Gastrocnemius medialis (tissue), 4 donors: ENCODE measurements around the gene PHRF1. TPM values are rescaled to one million over a fixed set of nuclear protein-coding genes. Genes with fewer than 3 reads are reported as not detected.

Experiments
- ATAC-seq, 2 donors: fragments of 150-250 bp; one replicate each; pipeline ENCODE4 v1.9.1; 2016
- DNase-seq, 2 donors: peaks; one replicate each; pipeline ENCODE4 v3.0.0-alpha.2; 2019
- H3K27ac ChIP-seq, 4 donors: fragments of 200-600 bp; sonication (generic); 1 replicate in 1 of 4; 2 replicates in 3 of 4; pipeline ENCODE4 v1.5.1; 2016 to 2018; ENCODE audit warnings: mild to moderate bottlenecking in 2 of 4, moderate library complexity in 1 of 4
- H3K27me3 ChIP-seq, 3 donors: fragments of 200-600 bp; sonication (generic) in 2 of 3; 1 replicate in 1 of 3; 2 replicates in 2 of 3; pipeline versions ENCODE4 v1.5.1 to v1.6.0; 2016 to 2019; ENCODE audit warnings: mild to moderate bottlenecking in 1 of 3, moderate library complexity in 1 of 3
- H3K36me3 ChIP-seq, 2 donors: fragments of 200-600 bp; sonication (generic) in 1 of 2; one replicate each; pipeline ENCODE4 v1.5.1; 2017 to 2018
- H3K4me1 ChIP-seq, 2 donors: fragments of 200-600 bp; sonication (generic) in 1 of 2; one replicate each; pipeline ENCODE4 v1.5.1; 2016 to 2017; ENCODE audit warnings: mild to moderate bottlenecking in 2 of 2
- H3K4me3 ChIP-seq, 4 donors: fragments of 200-600 bp; sonication (generic) in 3 of 4; 1 replicate in 1 of 4; 2 replicates in 3 of 4; pipeline ENCODE4 v1.5.1; 2016 to 2019; ENCODE audit warnings: mild to moderate bottlenecking in 2 of 4
- H3K9me3 ChIP-seq, 3 donors: fragments of 200-600 bp; sonication (generic) in 2 of 3; 1 replicate in 1 of 3; 2 replicates in 2 of 3; pipeline ENCODE4 v1.5.1; 2016 to 2019
- POLR2A ChIP-seq, 2 donors: fragments of 450-650 bp; IDR thresholded peaks; one replicate each; pipeline ENCODE4 v1.6.1; 2017; ENCODE audit warnings: antibody characterized with exemption in 2 of 2, mild to moderate bottlenecking in 2 of 2, moderate library complexity in 2 of 2
- in situ Hi-C, 4 donors: fragments of 200-750 bp; cut with MboI; loops; one replicate each; pipeline versions ENCODE4 v1.15.0 to v1.8.0; 2017; ENCODE audit warnings: low sequenced_read_pairs in 4 of 4
- intact Hi-C: fragments of 100-400 bp; cut with DNase I; formaldehyde crosslinking; loops from one replicate; pipeline ENCODE4 v1.15.1; 2023; ENCODE audit warnings: low total_unique reads
- total RNA-seq, 4 donors: library from RNA; depleted of rRNA; stranded (reverse); fragments of >200 nt; gene quantifications; one replicate each; pipeline versions ENCODE4 v1.1.0 to v1.2.3, GENCODE V29; 2016
- TF ChIP-seq, protein P1 (sequence below), 5 experiments: fragments of 450-650 bp in 3 of 5; fragments of 200-600 bp in 2 of 5; sonication (generic) in 2 of 5; IDR thresholded peaks in 4 of 5; conservative IDR thresholded peaks in 1 of 5; 1 replicate in 4 of 5; 2 replicates in 1 of 5; pipeline ENCODE4 v1.5.1; 2016 to 2019; ENCODE audit warnings: antibody characterized with exemption in 5 of 5, mild to moderate bottlenecking in 3 of 5, moderate library complexity in 3 of 5

The PHRF1 gene
- total RNA-seq, 4 donors from 2014 or later = 9.2 to 22.6 (median 20.8) TPM

DNA sequence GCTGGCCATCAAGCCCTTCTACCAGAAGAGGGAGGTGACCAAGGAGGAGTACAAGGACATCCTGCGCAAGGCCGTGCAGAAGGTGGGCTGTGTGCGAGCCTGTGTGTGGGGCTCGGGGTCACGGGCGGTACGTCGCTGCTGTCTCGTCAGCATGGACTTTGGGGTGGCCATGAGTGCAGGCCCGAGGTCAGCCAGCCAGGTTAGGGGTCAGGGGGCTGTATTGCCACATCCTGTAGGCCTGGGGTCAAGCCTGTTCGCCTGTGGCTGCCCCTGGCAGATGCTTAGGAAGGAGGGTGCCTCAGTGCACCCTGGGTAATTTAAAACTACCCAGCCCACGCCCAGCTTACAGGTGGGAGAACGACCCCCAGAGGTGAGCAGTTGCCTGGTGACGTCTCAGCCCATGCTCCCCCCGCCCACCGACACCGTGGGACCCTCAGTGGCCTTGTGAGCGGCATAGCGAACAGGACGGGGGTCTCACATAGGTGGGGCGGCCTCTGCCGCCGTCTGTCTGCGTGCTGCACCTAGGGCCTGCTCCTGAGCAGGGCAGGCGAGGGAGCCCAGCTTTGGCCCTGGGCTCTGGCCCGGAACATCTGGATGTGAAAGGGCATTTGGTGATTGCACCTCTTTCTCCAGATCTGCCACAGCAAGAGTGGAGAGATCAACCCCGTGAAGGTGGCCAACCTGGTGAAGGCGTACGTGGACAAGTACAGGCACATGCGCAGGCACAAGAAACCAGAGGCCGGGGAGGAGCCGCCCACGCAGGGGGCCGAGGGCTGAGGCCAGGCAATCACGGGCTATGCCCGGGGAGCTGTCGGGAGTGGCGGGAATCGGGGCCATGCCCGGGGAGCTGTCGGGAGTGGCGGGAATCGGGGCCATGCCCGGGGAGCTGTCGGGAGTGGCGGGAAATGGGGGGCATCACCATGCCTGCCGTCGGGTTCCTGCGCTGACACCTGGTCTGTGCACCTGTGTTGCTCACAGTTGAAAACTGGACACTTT, 35.0 kb downstream of the PHRF1 start:
- Histone ChIP-seq H3K4me1 (peaks cover 38 to 42% of the 10 kb centered on the region in 2 donors), H3K27ac (peak overlapping the region; percentile 87 to 94 (median 92)), H3K36me3 (peaks cover 0 to 65% of the 10 kb centered on the region in 2 donors), H3K4me3 (no peak overlapping the region), H3K9me3 (no peaks in the 10 kb centered on the region), H3K27me3 (no peaks in the 10 kb centered on the region)
- TF ChIP-seq POLR2A (IDR thresholded peaks at IDR 0.05) = no peak
- TF ChIP-seq, protein P1, sequence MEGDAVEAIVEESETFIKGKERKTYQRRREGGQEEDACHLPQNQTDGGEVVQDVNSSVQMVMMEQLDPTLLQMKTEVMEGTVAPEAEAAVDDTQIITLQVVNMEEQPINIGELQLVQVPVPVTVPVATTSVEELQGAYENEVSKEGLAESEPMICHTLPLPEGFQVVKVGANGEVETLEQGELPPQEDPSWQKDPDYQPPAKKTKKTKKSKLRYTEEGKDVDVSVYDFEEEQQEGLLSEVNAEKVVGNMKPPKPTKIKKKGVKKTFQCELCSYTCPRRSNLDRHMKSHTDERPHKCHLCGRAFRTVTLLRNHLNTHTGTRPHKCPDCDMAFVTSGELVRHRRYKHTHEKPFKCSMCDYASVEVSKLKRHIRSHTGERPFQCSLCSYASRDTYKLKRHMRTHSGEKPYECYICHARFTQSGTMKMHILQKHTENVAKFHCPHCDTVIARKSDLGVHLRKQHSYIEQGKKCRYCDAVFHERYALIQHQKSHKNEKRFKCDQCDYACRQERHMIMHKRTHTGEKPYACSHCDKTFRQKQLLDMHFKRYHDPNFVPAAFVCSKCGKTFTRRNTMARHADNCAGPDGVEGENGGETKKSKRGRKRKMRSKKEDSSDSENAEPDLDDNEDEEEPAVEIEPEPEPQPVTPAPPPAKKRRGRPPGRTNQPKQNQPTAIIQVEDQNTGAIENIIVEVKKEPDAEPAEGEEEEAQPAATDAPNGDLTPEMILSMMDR (IDR thresholded peaks at IDR 0.05 in 4 of 5, conservative IDR thresholded peaks at IDR 0.05 in 1 of 5) = no peak
- in situ Hi-C loops = no loop called here
- no peak for ATAC-seq
- intact Hi-C loops = no loop called here
- no peak for DNase-seq

DNA sequence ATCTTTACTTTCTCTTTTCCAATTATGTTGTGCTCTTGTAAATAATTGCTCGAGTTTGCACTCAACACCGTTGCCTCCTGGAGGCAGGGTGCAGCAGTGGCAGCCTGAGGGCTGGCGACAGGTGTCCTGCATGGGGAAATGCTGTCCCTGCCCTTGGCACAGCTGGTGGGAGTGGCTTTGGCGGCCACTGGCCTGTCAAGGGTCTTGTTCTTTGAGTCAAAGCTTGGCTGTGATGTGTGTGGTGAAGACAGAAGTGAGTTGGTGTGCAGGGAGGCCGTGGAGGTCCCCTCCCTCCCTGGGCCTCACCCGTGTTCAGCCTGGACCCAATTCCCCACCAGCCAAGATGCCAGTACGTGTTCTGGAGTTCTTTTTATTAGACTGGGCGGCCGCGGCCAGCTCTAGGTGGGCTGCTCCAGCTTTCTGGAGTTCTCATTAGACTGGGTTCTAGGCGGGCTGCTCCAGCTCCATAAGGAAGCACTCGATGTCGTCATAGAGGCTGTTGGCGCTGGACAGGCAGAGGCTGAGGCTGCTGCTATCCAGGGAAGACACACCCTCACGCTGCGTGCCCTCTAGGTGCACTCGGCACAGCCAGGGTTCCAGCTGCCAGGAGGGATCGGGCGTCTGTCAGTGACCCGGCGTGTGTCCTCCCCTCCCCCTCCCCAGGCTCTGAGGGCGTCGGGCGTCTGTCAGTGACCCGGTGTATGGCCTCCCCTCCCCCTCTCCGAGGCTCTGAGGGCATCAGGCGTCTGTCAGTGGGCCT, 36.1 kb downstream of the PHRF1 start:
- TF ChIP-seq, protein P1 (IDR thresholded peaks at IDR 0.05 in 4 of 5, conservative IDR thresholded peaks at IDR 0.05 in 1 of 5) = peak; percentile 4 to 61 (median 60)
- TF ChIP-seq POLR2A (IDR thresholded peaks at IDR 0.05) = peak in 1 of 2 donors; percentile 33
- peaks cover 0 to 55% of the 10 kb centered on the region in 2 donors for H3K36me3 ChIP-seq
- DNase-seq (peak; percentile 79 to 93), ATAC-seq (peak; percentile 49 to 71)
- peaks cover 40 to 43% of the 10 kb centered on the region in 2 donors for H3K4me1 ChIP-seq
- intact Hi-C loops = loop anchor here (1.0 kb wide), 2 partner anchors 16 to 35 kb away; no protein-coding TSS in a partner anchor
- in situ Hi-C loops = no loop called here
- no peaks in the 10 kb centered on the region for H3K27me3 ChIP-seq
- H3K27ac ChIP-seq = peak overlapping the region; percentile 87 to 94 (median 92)
- no peaks in the 10 kb centered on the region for H3K9me3 ChIP-seq
- H3K4me3 ChIP-seq = no peak overlapping the region

DNA sequence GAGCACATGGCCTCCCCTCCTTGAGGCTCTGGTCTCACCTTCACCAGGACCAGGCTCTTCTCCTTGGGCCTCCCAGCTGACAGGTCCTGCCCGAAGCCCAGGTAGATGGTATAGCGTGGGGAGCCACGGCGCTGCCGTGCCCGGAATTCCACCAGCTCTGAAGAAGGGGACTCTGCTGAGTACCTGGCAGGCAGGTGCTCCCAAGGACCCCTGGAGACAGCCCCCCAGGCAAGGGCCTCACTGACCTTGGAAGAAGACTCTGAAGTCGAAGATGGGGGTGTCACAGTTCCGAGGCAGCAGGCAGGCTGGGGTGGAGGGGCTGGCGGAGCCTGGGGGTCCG, 36.7 kb downstream of the PHRF1 start:
- H3K4me1 ChIP-seq = peaks cover 40 to 43% of the 10 kb centered on the region in 2 donors
- no peak for ATAC-seq

DNA sequence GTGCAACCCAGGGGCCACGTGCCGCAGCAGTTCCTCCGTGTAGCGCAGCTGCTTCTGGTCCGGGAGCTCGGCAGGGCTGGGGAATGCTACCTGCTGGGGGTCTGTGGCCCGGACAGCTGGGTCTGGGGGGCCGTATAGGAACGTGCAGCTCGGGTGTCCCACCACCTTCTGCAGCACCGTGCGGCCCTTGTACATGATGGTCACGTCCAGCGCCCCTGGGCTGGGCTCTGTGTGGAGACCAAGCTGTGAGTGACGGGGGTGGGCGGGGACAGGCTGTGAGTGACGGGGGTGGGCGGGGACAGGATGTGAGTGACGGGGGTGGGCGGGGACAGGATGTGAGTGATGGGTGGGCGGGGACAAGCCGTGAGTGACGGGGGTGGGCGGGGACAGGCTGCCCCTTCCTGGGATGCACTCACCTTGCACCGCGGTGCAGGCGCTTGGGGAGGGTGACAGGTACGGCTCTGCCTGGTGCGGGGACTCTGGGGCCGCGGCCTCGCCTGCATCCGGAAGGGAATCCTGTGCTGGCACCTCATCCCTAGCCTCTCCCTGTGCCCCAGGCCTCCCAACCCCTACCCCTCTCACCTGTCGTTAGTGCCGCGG, 37.2 kb downstream of the PHRF1 start:
- ATAC-seq (no peak), DNase-seq (peak in 1 of 2 donors; percentile 73)
- intact Hi-C loops (no loop called here), in situ Hi-C loops (no loop called here)
- no peaks in the 10 kb centered on the region for H3K27me3 ChIP-seq
- peaks cover 0 to 44% of the 10 kb centered on the region in 2 donors for H3K36me3 ChIP-seq
- H3K4me3 ChIP-seq = peak overlapping the region in 1 of 4 donors; percentile 82
- TF ChIP-seq, protein P1 (IDR thresholded peaks at IDR 0.05 in 4 of 5, conservative IDR thresholded peaks at IDR 0.05 in 1 of 5) = no peak
- no peak for TF ChIP-seq POLR2A (IDR thresholded peaks at IDR 0.05)
- peaks cover 40 to 43% of the 10 kb centered on the region in 2 donors for H3K4me1 ChIP-seq
- no peaks in the 10 kb centered on the region for H3K9me3 ChIP-seq
- peak overlapping the region; percentile 91 to 94 (median 94) for H3K27ac ChIP-seq

More for the DNA sequence above, 36.7 kb downstream of the PHRF1 start:
- DNase-seq = no peak
- Histone ChIP-seq H3K4me3 (no peak overlapping the region), H3K36me3 (peaks cover 0 to 49% of the 10 kb centered on the region in 2 donors), H3K27ac (peak overlapping the region; percentile 87 to 94 (median 92)), H3K9me3 (no peaks in the 10 kb centered on the region), H3K27me3 (no peaks in the 10 kb centered on the region)
- intact Hi-C loops (loop anchor here (1.0 kb wide), 2 partner anchors 15 to 36 kb away; no protein-coding TSS in a partner anchor), in situ Hi-C loops (no loop called here)
- TF ChIP-seq, protein P1 (IDR thresholded peaks at IDR 0.05 in 4 of 5, conservative IDR thresholded peaks at IDR 0.05 in 1 of 5) = no peak
- no peak for TF ChIP-seq POLR2A (IDR thresholded peaks at IDR 0.05)
